OCI-LY1 (cell line): ENCODE measurements around the gene SDK1.
"Not testable (repeated sequence)": the region's sequence is repeated elsewhere in the genome, so short reads cannot be mapped to it uniquely, and the experiment has no call there.

Experiments
- EZH2 ChIP-seq: fragments of 200-600 bp; sonication (generic), shearing (Covaris generic); IDR thresholded peaks from 2 replicates; pipeline ENCODE4 v1.8.0; 2017; ENCODE audit warnings: borderline replicate concordance, mixed run types, mild to moderate bottlenecking, antibody characterized with exemption, low read length, moderate library complexity, mixed read lengths
- TF ChIP-seq, protein P1 (sequence below): fragments of 200-600 bp; sonication (generic), shearing (Covaris generic); IDR thresholded peaks from 2 replicates; pipeline ENCODE4 v1.5.1; 2017; ENCODE audit warnings: mild to moderate bottlenecking, antibody characterized with exemption, low read length, moderate library complexity, mixed read lengths

DNA sequence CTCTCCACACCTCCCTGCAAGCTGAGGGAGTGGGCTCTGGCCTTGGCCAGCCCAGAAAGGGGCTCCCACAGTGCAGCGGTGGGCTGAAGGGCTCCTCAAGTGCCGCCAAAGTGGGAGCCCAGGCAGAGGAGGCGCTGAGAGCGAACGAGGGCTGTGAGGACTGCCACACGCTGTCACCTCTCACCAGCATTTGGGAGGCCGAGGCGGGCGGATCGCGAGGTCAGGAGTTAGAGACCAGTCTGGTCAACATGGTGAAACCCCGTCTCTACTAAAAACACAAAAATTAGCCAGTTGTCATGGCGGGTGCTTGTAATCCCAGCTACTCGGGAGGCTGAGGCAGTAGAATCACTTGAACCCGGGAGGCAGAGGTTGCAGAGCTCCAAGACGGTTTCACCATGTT, 1013.3 kb downstream of the SDK1 start:
- TF ChIP-seq, protein P1, sequence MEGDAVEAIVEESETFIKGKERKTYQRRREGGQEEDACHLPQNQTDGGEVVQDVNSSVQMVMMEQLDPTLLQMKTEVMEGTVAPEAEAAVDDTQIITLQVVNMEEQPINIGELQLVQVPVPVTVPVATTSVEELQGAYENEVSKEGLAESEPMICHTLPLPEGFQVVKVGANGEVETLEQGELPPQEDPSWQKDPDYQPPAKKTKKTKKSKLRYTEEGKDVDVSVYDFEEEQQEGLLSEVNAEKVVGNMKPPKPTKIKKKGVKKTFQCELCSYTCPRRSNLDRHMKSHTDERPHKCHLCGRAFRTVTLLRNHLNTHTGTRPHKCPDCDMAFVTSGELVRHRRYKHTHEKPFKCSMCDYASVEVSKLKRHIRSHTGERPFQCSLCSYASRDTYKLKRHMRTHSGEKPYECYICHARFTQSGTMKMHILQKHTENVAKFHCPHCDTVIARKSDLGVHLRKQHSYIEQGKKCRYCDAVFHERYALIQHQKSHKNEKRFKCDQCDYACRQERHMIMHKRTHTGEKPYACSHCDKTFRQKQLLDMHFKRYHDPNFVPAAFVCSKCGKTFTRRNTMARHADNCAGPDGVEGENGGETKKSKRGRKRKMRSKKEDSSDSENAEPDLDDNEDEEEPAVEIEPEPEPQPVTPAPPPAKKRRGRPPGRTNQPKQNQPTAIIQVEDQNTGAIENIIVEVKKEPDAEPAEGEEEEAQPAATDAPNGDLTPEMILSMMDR: not testable (repeated sequence)
- TF ChIP-seq EZH2: not testable (repeated sequence)
